GM23338 (cell line): ENCODE data around the gene EXOC2. TPM values are rescaled to one million over a fixed set of nuclear protein-coding genes. Genes with fewer than 3 reads are reported as not detected.
"Not testable (repeated sequence)": the region's sequence is repeated elsewhere in the genome, so short reads cannot be mapped to it uniquely, and the experiment has no call there.

Experiments
- ATAC-seq: fragments of 200-7000 bp; cut with Tn5 transposase; 3 replicates; pipeline ENCODE4 v1.9.1; 2020
- DNase-seq: peaks from one replicate; pipeline ENCODE4 v3.0.0-alpha.2; 2015; ENCODE audit warnings: low spot score
- H2AFZ ChIP-seq: fragments of 200-600 bp; sonication (generic); 2 replicates; pipeline ENCODE4 v1.8.0; 2016; ENCODE audit warnings: antibody characterized with exemption, mild to moderate bottlenecking, moderate library complexity
- H3F3A ChIP-seq: fragments of 200-600 bp; sonication (generic); replicated peaks from 2 replicates; pipeline ENCODE4 v1.8.0; 2017; ENCODE audit warnings: antibody characterized with exemption, mixed run types, low read depth
- H3K27ac ChIP-seq: fragments of 200-600 bp; sonication (generic); 2 replicates; pipeline ENCODE4 v1.6.1; 2016; ENCODE audit warnings: low read depth
- H3K27me3 ChIP-seq: fragments of 200-600 bp; sonication (generic); 2 replicates; pipeline ENCODE4 v1.8.0; 2016; ENCODE audit warnings: mild to moderate bottlenecking, mixed run types, moderate library complexity; ENCODE audit not compliant: insufficient read depth
- H3K36me3 ChIP-seq: fragments of 200-600 bp; sonication (generic); 2 replicates; pipeline ENCODE4 v1.8.0; 2016; ENCODE audit warnings: mild to moderate bottlenecking; ENCODE audit not compliant: insufficient read depth
- H3K4me1 ChIP-seq: fragments of 200-600 bp; sonication (generic); 2 replicates; pipeline ENCODE4 v1.8.0; 2016; ENCODE audit warnings: mild to moderate bottlenecking, moderate library complexity; ENCODE audit not compliant: insufficient read depth
- H3K4me2 ChIP-seq: fragments of 200-600 bp; sonication (generic); 2 replicates; pipeline ENCODE4 v1.7.1; 2017; ENCODE audit warnings: mixed run types
- H3K4me3 ChIP-seq: fragments of 200-600 bp; sonication (generic); 2 replicates; pipeline ENCODE4 v1.6.1; 2016; ENCODE audit warnings: mixed run types
- H3K79me2 ChIP-seq: fragments of 200-600 bp; sonication (generic); replicated peaks from 2 replicates; pipeline ENCODE4 v1.8.0; 2017; ENCODE audit warnings: mild to moderate bottlenecking; ENCODE audit not compliant: insufficient read depth
- H3K9me2 ChIP-seq: fragments of 200-600 bp; sonication (generic); 2 replicates; pipeline ENCODE4 v1.8.0; 2017; ENCODE audit not compliant: insufficient read depth
- H4K20me1 ChIP-seq: fragments of 200-600 bp; sonication (generic); replicated peaks from 2 replicates; pipeline ENCODE4 v1.8.0; 2017; ENCODE audit warnings: mild to moderate bottlenecking; ENCODE audit not compliant: insufficient read depth
- H3K27ac Mint-ChIP-seq: 2 replicates; pipeline ENCODE4 v1.8.0; 2020; ENCODE audit warnings: inconsistent platforms, mild to moderate bottlenecking, moderate library complexity, mixed read lengths
- H3K27me3 Mint-ChIP-seq: 3 replicates; pipeline ENCODE4 v1.8.0; 2022; ENCODE audit warnings: low read depth, mild to moderate bottlenecking, moderate library complexity, mixed read lengths, inconsistent platforms; ENCODE audit not compliant: insufficient read depth, poor library complexity
- H3K36me3 Mint-ChIP-seq: 3 replicates; pipeline ENCODE4 v1.8.0; 2021; ENCODE audit warnings: low read depth, mild to moderate bottlenecking, inconsistent platforms, moderate library complexity, mixed read lengths
- H3K4me1 Mint-ChIP-seq: 3 replicates; pipeline ENCODE4 v1.8.0; 2020; ENCODE audit warnings: mild to moderate bottlenecking, inconsistent platforms, mixed read lengths
- H3K4me3 Mint-ChIP-seq: 3 replicates; pipeline ENCODE4 v1.8.0; 2021; ENCODE audit warnings: moderate library complexity, mild to moderate bottlenecking, inconsistent platforms, mixed read lengths
- H3K9me3 Mint-ChIP-seq: 3 replicates; pipeline ENCODE4 v1.8.0; 2020; ENCODE audit warnings: moderate library complexity, mild to moderate bottlenecking, inconsistent platforms, mixed read lengths
- CTCF ChIP-seq, 2 experiments: fragments of 200-600 bp in 1 of 2; sonication (generic) in 1 of 2; conservative IDR thresholded peaks; 2 replicates each; pipeline versions ENCODE4 v1.5.1 to v1.6.1; 2016 to 2017; ENCODE audit warnings: antibody characterized with exemption in 2 of 2, low read depth in 2 of 2, mild to moderate bottlenecking in 2 of 2, moderate library complexity in 1 of 2
- ETS1 ChIP-seq: IDR thresholded peaks from 2 replicates; pipeline ENCODE4 v1.6.1; 2016; ENCODE audit warnings: antibody characterized with exemption
- JUNB ChIP-seq: IDR thresholded peaks from one replicate; pipeline ENCODE4 v1.6.1; 2016; ENCODE audit warnings: antibody characterized with exemption; ENCODE audit not compliant: unreplicated experiment
- POLR2AphosphoS5 ChIP-seq: IDR thresholded peaks from 2 replicates; pipeline ENCODE4 v1.6.1; 2016; ENCODE audit warnings: antibody characterized with exemption, low read depth
- STAT1 ChIP-seq: IDR thresholded peaks from one replicate; pipeline ENCODE4 v1.6.1; 2016; ENCODE audit warnings: antibody characterized with exemption; ENCODE audit not compliant: unreplicated experiment
- ZNF114 ChIP-seq: fragments of 250-450 bp; sonication (Bioruptor Pico); IDR thresholded peaks from 2 replicates; pipeline ENCODE4 v1.5.0; 2020; ENCODE audit warnings: mild to moderate bottlenecking, moderate library complexity
- ZNF331 ChIP-seq: fragments of 250-450 bp; sonication (Bioruptor Pico); IDR thresholded peaks from 2 replicates; pipeline ENCODE4 v1.5.0; 2020; ENCODE audit warnings: low read depth, mild to moderate bottlenecking, moderate library complexity
- polyA plus RNA-seq: library from polyadenylated mRNA; unstranded; fragments of >200 nt; fragmentation: Nextera tagmentation; extraction: Ambion mirVana; gene quantifications from 2 replicates; pipeline ENCODE4 v1.2.1, GENCODE V29; 2016
- total RNA-seq: library from RNA; depleted of rRNA; stranded (reverse); fragments of >200 nt; shearing (Covaris generic); gene quantifications from 2 replicates; pipeline ENCODE4 v1.2.3, GENCODE V29; 2014
- TF ChIP-seq, protein P1 (sequence below): fragments of 250-450 bp; sonication (Bioruptor Pico); IDR thresholded peaks from 2 replicates; pipeline ENCODE4 v1.5.0; 2020; ENCODE audit warnings: mild to moderate bottlenecking, moderate library complexity

The EXOC2 gene
- total and polyA plus RNA-seq, 2 experiments from 2014 or later = 28.7 to 93.6 TPM

- H3K4me3 Mint-ChIP-seq = no peak overlapping the region
- H4K20me1 ChIP-seq = no peaks in the 10 kb centered on the region
- H3K27ac ChIP-seq = no peak overlapping the region
- H3K4me3 ChIP-seq = no peak overlapping the region
- TF ChIP-seq JUNB = no peak
- no peaks in the 10 kb centered on the region for H3K9me2 ChIP-seq
- 0 out of 2 replicates have a peak, but pooled peaks cover 6% of the 10 kb centered on the region for H3K79me2 ChIP-seq
- H3K27me3 Mint-ChIP-seq = peaks cover 5% of the 10 kb centered on the region
- H3K36me3 ChIP-seq = peaks cover 23% of the 10 kb centered on the region
- no peaks in the 10 kb centered on the region for H3F3A ChIP-seq
- H2AFZ ChIP-seq = no peak overlapping the region
- no peak overlapping the region for H3K4me2 ChIP-seq
- no peak overlapping the region for H3K27ac Mint-ChIP-seq
- no peaks in the 10 kb centered on the region for H3K27me3 ChIP-seq
- DNase-seq = no peak
- no peaks in the 10 kb centered on the region for H3K4me1 Mint-ChIP-seq
- H3K36me3 Mint-ChIP-seq = peaks cover 24% of the 10 kb centered on the region
- H3K9me3 Mint-ChIP-seq = no peaks in the 10 kb centered on the region
- no peak for ATAC-seq
- H3K4me1 ChIP-seq = no peaks in the 10 kb centered on the region
These were observed 130.8 kb downstream of the EXOC2 start for GRCh38 chr6:562052-562676.

DNA sequence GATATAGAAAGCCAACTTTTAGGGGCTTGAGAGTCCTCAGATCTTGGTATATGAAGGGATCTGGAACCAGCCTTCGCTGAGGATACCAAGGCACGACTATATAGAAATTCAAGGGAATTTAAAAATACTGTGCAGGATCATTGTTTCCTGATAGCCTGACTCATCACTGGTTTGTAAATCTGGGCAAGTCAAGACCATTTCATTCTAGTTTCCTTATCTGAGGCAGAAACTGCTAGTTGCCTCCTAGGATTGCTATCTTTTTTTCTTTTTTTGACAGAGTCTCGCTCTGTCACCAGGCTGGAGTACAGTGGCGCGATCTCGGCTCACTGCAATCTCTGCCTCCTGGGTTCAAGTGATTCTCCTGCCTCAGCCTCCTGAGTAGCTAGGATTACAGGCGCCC lies 131.6 kb downstream of the EXOC2 start:
- not testable (repeated sequence) for H3K27me3 Mint-ChIP-seq, H2AFZ ChIP-seq, ATAC-seq, H4K20me1 ChIP-seq, H3K4me3 ChIP-seq, H3K27me3 ChIP-seq, DNase-seq, H3K4me3 Mint-ChIP-seq, H3K4me1 Mint-ChIP-seq, H3F3A ChIP-seq, H3K9me2 ChIP-seq, H3K27ac Mint-ChIP-seq, H3K4me1 ChIP-seq, H3K79me2 ChIP-seq, H3K9me3 Mint-ChIP-seq, H3K4me2 ChIP-seq, H3K27ac ChIP-seq
- peaks cover 31% of the 10 kb centered on the region for H3K36me3 Mint-ChIP-seq
- peaks cover 23% of the 10 kb centered on the region for H3K36me3 ChIP-seq

- H3K27ac Mint-ChIP-seq = no peak overlapping the region
- no peaks in the 10 kb centered on the region for H3K9me2 ChIP-seq
- H3K27ac ChIP-seq = no peak overlapping the region
- H3F3A ChIP-seq = no peaks in the 10 kb centered on the region
- peaks cover 6% of the 10 kb centered on the region for H3K27me3 Mint-ChIP-seq
- H3K27me3 ChIP-seq = no peaks in the 10 kb centered on the region
- no peaks in the 10 kb centered on the region for H4K20me1 ChIP-seq
- H3K4me2 ChIP-seq = no peak overlapping the region
- DNase-seq (no peak), ATAC-seq (no peak)
- no peak overlapping the region for H3K4me3 ChIP-seq
- H3K4me3 Mint-ChIP-seq = no peak overlapping the region
- H3K36me3 Mint-ChIP-seq = peaks cover 44% of the 10 kb centered on the region
- H3K36me3 ChIP-seq = peaks cover 37% of the 10 kb centered on the region
- no peaks in the 10 kb centered on the region for H3K4me1 Mint-ChIP-seq
- no peaks in the 10 kb centered on the region for H3K9me3 Mint-ChIP-seq
- H3K79me2 ChIP-seq = 0 out of 2 replicates have a peak, but pooled peaks cover 6% of the 10 kb centered on the region
- H3K4me1 ChIP-seq = no peaks in the 10 kb centered on the region
- H2AFZ ChIP-seq = no peak overlapping the region
- no peak for TF ChIP-seq ETS1
- no peak for TF ChIP-seq JUNB
- no peak for TF ChIP-seq CTCF (conservative IDR thresholded peaks at IDR 0.05; ENCODE audit: low read depth in 2 of 2)
- TF ChIP-seq ZNF114 (CRISPR knock-in tag) = no peak
- no peak for TF ChIP-seq ZNF331 (CRISPR knock-in tag)
- no peak for TF ChIP-seq STAT1
- TF ChIP-seq, protein P1, sequence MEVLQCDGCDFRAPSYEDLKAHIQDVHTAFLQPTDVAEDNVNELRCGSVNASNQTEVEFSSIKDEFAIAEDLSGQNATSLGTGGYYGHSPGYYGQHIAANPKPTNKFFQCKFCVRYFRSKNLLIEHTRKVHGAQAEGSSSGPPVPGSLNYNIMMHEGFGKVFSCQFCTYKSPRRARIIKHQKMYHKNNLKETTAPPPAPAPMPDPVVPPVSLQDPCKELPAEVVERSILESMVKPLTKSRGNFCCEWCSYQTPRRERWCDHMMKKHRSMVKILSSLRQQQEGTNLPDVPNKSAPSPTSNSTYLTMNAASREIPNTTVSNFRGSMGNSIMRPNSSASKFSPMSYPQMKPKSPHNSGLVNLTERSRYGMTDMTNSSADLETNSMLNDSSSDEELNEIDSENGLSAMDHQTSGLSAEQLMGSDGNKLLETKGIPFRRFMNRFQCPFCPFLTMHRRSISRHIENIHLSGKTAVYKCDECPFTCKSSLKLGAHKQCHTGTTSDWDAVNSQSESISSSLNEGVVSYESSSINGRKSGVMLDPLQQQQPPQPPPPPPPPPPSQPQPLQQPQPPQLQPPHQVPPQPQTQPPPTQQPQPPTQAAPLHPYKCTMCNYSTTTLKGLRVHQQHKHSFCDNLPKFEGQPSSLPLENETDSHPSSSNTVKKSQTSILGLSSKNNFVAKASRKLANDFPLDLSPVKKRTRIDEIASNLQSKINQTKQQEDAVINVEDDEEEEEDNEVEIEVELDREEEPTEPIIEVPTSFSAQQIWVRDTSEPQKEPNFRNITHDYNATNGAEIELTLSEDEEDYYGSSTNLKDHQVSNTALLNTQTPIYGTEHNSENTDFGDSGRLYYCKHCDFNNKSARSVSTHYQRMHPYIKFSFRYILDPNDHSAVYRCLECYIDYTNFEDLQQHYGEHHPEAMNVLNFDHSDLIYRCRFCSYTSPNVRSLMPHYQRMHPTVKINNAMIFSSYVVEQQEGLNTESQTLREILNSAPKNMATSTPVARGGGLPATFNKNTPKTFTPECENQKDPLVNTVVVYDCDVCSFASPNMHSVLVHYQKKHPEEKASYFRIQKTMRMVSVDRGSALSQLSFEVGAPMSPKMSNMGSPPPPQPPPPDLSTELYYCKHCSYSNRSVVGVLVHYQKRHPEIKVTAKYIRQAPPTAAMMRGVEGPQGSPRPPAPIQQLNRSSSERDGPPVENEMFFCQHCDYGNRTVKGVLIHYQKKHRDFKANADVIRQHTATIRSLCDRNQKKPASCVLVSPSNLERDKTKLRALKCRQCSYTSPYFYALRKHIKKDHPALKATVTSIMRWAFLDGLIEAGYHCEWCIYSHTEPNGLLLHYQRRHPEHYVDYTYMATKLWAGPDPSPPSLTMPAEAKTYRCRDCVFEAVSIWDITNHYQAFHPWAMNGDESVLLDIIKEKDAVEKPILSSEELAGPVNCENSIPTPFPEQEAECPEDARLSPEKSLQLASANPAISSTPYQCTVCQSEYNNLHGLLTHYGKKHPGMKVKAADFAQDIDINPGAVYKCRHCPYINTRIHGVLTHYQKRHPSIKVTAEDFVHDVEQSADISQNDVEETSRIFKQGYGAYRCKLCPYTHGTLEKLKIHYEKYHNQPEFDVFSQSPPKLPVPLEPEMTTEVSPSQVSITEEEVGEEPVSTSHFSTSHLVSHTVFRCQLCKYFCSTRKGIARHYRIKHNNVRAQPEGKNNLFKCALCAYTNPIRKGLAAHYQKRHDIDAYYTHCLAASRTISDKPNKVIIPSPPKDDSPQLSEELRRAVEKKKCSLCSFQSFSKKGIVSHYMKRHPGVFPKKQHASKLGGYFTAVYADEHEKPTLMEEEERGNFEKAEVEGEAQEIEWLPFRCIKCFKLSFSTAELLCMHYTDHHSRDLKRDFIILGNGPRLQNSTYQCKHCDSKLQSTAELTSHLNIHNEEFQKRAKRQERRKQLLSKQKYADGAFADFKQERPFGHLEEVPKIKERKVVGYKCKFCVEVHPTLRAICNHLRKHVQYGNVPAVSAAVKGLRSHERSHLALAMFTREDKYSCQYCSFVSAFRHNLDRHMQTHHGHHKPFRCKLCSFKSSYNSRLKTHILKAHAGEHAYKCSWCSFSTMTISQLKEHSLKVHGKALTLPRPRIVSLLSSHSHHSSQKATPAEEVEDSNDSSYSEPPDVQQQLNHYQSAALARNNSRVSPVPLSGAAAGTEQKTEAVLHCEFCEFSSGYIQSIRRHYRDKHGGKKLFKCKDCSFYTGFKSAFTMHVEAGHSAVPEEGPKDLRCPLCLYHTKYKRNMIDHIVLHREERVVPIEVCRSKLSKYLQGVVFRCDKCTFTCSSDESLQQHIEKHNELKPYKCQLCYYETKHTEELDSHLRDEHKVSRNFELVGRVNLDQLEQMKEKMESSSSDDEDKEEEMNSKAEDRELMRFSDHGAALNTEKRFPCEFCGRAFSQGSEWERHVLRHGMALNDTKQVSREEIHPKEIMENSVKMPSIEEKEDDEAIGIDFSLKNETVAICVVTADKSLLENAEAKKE (CRISPR knock-in tag) = no peak
- TF ChIP-seq POLR2AphosphoS5 = no peak
These were observed 134.0 kb downstream of the EXOC2 start for GRCh38 chr6:558959-559358.
